NCI-H1694 (cell line): Measurements from ENCODE around the gene LYVE1.

Experiments
- DNase-seq: peaks from one replicate; lab custom pipeline; 2025; lab: John Stamatoyannopoulos, UW

Gene LYVE1

DNA sequence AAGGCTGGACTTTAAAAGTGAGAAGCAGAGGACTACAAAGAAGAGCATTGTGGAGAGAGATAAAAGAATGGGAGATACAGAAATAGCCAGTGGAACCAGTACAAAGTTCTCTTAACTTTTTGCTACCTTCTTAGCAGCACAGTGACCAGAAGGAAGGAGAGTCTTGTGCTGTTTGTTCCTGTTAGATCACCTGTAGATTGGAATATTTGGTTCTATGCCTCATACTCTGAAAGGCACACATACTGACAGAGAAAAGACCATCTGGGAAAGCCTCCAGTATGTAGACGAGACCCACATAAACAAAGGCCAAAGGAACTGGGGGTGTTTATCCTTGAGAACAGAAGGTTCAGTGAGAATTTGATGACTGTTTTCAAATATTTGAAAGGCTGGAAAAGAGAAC lies 46.2 kb downstream of the LYVE1 start:
- no peak for DNase-seq

DNA sequence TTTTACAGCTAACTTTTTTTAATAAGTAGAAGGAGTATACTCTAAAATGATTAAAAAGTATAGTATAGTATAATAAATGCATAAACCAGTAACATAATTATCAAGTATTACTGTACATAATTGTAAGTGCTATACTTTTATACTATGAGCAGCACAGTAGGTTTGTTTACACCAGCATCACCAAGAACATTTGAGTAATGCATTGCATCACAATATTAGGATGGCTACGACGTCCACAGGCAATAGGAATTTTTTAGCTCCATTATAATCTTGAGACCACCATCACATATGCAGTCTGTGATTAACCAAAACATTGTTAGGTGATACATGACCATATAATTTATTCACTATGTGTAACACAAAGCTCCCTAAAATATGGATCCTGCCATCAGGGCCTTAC lies 47.9 kb downstream of the LYVE1 start:
- no peak for DNase-seq

DNA sequence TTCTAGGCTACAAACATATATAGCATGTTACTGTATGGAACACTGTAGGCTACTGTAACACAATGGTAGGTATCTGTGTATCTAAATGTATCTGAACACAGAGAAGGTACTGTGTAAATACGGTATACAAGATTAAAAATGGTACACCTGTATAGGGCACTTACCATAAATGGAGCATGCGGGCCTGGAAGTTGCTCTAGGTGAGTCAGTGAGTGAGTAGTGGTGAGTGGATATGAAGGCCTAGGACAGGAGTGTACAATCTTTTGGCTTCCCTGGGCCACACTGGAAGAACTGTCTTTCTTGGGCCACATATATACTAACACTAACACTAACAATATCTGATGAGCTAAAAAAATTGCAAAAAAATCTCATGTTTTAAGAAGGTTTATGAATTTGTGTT lies 48.8 kb downstream of the LYVE1 start:
- no peak for DNase-seq

DNA sequence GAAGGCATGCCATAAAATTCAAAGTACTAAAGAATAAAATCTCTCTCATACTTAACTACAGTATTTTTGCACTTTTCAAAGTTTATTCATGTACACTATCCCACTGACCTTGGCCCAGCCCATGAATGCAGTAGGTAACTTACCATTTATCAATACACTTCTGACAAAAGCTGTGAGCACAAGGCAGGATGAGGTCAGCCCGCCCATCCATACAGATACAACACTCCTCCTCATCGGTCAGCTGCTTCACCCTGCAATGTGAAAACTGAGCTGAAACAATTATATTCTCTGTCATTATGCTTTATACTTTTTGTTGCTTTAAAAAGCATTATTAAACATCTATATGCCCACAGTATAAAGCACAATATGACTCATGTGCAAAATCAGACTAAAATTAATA lies 49.6 kb downstream of the LYVE1 start:
- DNase-seq: no peak

DNA sequence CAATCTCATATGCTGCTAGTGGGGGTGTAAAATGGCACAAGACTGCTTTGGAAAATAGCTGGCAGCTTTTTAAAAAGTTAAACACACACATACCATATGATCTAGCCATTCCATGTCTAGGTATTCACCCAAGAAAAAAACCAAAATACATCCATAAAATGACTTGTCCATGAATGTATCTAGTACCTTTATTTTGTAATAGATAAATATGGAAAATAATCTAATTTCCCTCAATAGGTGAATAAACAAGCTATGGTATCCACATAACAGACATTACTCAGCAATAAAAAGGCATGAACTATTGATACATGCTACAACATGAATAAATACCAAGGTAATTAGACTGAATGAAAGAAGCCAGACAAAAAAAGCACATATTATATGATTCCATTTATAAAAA lies 50.3 kb downstream of the LYVE1 start:
- no peak for DNase-seq

DNA sequence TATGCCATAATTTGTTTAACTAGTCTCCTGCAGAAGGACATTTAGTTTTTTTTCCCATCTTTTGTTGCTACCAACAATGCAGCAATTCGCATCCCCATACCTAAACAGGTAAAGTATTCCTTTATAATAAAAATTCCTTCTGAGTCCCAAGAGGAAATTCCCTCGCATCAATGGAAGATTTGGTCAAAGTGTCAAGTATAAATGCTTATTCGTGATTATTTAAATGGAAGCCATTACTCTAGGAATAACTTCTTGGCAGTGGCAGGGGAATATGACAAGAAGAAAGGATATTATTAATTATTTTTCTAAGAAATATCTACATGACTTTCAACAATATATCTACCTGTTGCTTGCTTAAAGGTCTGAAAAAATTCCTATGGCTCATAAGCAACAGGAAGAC lies 53.0 kb downstream of the LYVE1 start:
- DNase-seq: no peak

DNA sequence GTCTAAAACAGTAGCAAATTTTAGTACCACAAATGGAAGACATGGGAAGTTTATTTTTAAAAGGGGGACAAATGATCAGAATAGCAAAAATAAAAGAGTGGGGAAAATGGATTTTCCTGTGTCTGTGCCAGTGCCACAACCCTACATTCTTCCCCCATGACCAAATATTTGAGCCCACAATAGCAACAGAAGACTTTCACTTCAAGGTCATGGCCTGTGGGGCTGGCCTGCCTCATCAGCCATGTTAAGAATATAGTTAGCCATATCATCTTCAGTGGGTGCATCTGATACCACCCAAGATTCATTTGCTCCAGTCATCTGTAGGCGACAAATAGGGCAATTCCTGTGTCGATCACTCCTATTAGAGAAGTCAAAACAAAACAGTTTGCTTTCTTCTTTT lies 53.8 kb downstream of the LYVE1 start:
- no peak for DNase-seq

DNA sequence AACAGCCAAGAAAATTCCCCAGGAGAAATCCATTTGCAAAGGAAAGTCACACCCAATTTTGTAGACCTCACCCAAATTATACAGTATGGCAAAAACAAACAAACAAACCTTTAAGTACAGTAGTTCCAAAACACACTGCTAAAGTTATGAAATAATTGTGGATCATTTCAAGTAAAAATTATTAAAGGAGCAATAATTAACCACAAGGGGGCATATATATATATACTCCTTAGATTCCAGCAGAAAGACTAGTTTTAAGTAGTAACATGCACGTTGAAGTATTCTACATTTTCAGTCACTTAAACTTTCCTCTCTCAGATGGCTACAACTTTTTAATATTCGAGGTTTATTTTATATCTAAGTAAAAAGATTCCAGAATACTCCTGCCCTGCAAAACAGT lies 54.3 kb downstream of the LYVE1 start:
- DNase-seq: no peak

DNA sequence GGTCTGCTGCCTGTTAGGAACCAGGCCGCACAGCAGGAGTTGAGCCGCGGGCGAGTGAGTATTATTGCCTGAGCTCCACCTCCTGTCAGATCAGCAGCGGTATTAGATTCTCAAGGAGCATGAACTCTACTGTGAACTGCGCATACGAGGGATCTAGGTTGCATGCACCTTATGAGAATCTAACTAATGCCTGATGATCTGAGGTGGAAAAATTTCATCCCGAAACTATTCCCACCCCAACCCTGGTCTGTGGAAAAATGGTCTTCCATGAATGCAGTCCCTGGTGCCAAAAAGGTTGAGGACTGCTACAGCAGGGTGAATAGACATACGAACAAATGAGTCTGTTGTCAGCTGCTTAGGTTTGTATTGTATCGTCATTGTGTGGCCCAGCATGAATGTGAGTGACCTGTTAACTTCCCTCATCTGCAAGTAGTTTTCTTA lies 57.3 kb downstream of the LYVE1 start:
- no peak for DNase-seq
